Posterior cingulate gyrus (tissue), 11 donors: ENCODE measurements around the gene PHOX2B.
"Not testable (repeated sequence)": the region's sequence is repeated elsewhere in the genome, so short reads cannot be mapped to it uniquely, and the experiment has no call there.

Source experiments
- DNase-seq, 10 donors: peaks; one replicate each; pipeline versions ENCODE4 v3.0.0 to v3.0.0-alpha.2; 2020 to 2021; ENCODE audit warnings: mixed read lengths in 3 of 10
- intact Hi-C: fragments of 100-400 bp; cut with DNase I; formaldehyde crosslinking; loops from one replicate; pipeline ENCODE4 v1.15.1; 2023

Gene PHOX2B

GRCh38 chr4:41749631-41750039 lies 1.1 kb upstream of the PHOX2B start:
- intact Hi-C loops, result no loop called here
- no peak for DNase-seq

DNA sequence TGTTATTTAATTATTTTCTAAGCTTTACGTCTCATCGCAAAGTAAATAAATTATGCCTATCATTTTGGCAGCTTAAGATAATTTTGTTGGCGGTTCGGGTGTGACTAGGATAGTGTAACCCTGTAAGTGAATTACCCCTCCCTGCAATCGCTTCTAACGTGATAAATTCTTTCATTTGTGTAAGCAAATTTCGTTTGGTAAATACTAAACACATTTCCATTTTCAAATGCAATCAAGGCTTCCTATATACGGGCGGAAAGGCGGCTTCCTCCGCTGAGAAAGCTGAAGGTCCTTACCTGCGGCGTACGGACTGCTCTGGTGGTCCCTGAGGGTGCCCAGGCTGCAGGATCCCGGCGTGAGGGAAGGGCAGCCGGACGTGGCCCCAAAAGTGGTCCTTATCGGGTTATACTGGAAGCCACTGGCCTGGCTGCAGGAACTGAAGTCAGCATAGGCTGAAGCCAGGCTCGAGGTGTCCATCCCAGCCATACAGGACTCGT lies 403 bp downstream of the PHOX2B start:
- intact Hi-C loops, result no loop called here
- no peak for DNase-seq

GRCh38 chr4:41747230-41748055 lies 1.1 kb downstream of the PHOX2B start:
- DNase-seq, result peak in 1 of 10 donors; percentile 63

DNA sequence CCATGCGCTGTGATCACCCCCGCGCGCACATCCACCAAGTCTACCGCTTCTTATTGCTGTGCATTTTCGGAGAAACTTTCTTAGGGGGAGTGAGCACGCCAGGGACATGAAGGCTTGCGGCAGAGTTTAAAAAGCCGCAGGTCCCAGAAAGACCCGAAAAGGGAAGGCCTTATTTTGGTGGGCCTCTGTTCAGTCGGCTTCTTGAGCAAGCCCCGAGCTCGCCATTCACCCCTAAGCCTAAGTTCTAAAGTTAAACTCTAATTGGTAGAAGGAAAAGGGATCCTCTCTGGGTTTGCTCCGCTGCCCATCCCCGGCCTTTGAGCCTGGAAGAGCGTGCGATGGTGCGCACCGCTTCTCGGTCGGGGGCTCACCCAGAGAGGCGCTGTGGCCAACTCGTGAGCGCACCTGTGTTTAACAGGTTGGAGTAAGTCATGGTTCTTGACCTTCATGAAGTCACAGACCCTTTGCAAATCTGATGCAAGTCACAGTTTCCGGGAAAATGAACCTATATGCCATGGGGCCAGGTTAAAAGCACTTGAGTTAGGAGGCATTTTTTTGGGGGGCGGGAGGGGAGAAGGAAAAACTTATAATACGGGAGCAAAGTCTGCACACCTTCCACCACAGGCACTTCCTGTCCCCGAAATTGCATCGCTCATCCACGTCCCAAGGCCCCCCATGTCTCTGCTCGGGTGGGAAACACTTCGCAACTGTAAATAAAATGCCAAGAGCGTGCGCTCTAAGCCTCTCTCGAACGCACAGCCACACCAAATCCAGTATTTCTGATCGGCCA lies 1.9 kb downstream of the PHOX2B start:
- intact Hi-C loops, result no loop called here
- DNase-seq, result no peak

More at GRCh38 chr4:41747230-41748055, 1.1 kb downstream of the PHOX2B start:
- intact Hi-C loops, result no loop called here

DNA sequence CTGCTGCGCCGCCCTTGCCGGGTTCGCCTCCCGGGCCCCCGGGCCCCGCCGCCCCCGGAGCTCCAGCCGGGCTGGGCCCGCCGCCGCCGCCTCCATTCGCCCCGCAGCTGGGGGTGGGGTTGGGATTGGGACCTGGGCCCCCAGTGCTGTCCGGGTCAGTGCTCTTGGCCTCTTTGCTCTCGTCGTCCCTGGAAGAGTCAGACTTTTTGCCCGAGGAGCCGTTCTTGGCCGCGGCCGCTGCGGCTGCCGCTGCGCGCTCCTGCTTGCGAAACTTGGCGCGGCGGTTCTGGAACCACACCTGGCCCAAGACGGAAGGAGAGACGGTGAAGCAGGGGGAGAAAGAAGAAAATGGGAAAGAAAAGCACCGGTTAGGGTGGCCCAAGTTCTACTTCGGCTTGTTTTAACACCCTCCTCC lies 2.5 kb downstream of the PHOX2B start:
- DNase-seq, result peak in 1 of 10 donors; percentile 79

GRCh38 chr4:41745292-41746024 lies 3.1 kb downstream of the PHOX2B start:
- peak in 1 of 10 donors; percentile 68 for DNase-seq
- intact Hi-C loops, result no loop called here

More for the DNA sequence above, 2.5 kb downstream of the PHOX2B start:
- intact Hi-C loops, result no loop called here

- intact Hi-C loops, result no loop called here
- no peak for DNase-seq
Observed at GRCh38 chr4:41744572-41745291, 3.8 kb downstream of the PHOX2B start.

GRCh38 chr4:41741354-41741753 lies 7.2 kb downstream of the PHOX2B start:
- intact Hi-C loops, result no loop called here
- no peak for DNase-seq

DNA sequence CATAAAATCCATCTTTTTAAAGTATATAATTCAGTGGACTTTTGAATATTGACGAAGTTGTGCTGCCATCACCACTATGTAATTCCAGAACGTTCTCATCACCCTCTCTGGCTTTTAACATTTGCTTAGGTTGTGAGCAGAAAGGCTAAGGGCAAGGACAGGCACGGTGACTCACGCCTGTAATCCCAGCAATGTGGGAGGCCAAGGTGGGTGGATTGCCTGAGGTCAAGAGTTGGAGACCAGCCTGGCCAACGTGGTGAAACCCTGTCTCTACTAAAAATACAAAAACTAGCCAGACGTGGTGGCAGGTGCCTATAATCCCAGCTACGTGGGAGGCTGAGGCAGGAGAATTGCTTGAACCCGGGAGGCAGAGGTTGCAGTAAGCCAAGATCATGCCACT lies 11.0 kb downstream of the PHOX2B start:
- intact Hi-C loops, DNase-seq: not testable (repeated sequence)

GRCh38 chr4:41734371-41734770 lies 14.2 kb downstream of the PHOX2B start:
- DNase-seq, result no peak
- intact Hi-C loops, result no loop called here

GRCh38 chr4:41731569-41732126 lies 16.9 kb downstream of the PHOX2B start:
- intact Hi-C loops, result no loop called here

DNA sequence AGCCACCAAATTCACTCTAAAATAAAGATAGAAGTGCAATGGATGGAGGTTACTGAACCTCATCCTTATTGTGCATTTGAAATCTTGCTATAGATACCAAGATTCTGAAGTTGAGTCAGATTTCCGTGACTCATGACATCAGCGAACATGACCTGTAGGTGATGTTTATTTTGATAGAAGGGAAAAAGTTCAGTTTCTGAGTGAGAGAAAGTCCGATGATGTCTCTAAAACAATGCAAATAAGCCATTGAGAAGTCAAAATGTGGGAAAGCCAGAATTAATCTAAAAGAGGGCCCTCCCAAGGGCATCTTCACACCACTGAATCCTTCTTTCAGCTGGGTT lies 20.0 kb downstream of the PHOX2B start:
- intact Hi-C loops, result no loop called here
- no peak for DNase-seq

More at GRCh38 chr4:41731569-41732126, 16.9 kb downstream of the PHOX2B start:
- DNase-seq, result no peak

DNA sequence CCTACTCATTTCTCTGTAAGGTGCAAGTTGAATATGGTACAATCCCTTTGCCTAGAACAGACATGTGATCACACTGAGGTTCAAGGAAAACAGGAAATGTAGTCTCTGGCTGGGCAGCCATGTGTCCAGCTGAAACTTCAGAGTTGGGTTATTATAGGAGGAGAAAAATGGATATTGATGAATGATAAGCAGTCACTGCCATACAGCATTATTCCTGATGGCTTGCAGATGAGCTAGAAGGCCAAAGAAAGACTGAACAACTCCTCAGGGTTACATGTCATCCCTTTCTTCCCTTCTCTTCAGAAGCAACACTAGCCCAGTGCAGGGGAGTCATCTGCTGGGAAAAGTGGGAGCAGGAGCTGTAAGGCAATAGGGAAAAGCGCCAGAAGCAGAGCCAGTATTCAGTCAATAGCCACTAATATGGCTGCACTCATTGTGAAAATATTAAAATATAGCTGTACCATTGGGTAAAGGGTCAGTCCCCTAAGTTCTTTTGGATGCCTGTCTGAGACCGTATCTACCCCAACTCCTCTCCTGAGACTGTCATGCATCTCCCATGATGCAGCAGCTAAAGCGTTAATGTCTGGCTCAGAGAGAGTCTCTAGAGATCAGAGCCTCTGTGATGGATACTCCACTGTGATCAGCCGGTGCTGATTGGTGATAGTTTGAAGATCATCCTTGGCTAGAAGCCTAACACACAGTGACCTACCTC lies 20.5 kb downstream of the PHOX2B start:
- intact Hi-C loops, result no loop called here
- no peak for DNase-seq

DNA sequence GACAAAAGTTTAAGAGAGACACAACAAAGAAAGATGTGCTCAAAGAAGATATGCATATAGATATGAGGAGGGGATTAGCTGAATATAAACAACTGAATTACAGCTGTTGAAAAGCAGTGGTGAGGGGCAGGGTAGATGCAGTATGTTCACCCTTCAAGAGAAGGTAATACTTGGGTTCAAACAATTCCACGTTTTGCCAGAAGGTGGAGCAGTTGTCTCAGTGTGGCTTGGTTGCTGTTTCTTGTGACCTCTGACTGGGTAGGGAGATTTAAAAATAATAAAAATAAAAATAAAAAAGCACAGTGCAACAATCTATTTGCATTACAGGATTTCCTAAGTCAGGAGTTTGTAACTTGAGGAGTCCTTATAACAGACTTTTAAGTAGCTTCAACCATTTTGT lies 23.3 kb downstream of the PHOX2B start:
- intact Hi-C loops, result no loop called here
- no peak for DNase-seq

DNA sequence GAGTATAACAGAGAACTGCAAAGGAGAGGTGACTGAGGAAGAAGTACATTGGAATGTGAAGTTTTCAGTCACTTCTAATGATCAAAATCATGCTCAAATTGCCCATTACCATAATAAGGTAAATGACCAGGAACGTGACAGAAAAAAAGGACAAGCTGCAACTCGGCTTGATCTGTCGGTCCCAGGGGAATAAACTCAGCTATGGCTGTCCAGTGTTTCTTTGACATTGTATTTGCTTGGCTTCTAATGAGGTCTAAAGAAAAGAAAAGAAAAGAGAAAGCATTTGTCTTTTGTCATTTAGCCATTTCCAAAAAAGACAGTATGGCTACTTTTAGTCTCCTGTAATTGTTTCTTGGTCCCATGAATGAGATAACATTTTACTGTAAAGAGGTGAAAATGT lies 25.2 kb downstream of the PHOX2B start:
- intact Hi-C loops, result no loop called here
- DNase-seq, result no peak

DNA sequence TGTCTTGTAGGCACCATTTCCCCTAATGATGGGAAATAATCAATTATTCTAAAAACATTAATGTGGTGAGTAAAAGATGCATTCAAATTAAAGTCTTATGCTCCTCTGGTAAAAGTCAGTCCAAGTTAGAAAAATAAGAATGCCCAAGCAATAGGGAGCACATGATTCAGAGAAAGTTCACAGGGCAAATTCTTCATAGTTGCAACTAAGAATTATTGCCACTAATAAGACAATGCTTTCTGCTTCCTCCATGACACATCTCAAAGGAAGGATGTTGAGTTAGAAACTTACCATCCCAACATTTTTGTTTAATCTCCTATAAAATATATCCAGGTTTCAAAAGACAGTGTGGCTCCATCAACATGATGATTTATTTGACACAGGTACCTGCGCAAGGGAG lies 26.3 kb downstream of the PHOX2B start:
- intact Hi-C loops, result no loop called here
- DNase-seq, result no peak

GRCh38 chr4:41719417-41719816 lies 29.1 kb downstream of the PHOX2B start:
- intact Hi-C loops, result no loop called here
- DNase-seq, result no peak

GRCh38 chr4:41718907-41719306 lies 29.6 kb downstream of the PHOX2B start:
- intact Hi-C loops, result no loop called here
- DNase-seq, result no peak

DNA sequence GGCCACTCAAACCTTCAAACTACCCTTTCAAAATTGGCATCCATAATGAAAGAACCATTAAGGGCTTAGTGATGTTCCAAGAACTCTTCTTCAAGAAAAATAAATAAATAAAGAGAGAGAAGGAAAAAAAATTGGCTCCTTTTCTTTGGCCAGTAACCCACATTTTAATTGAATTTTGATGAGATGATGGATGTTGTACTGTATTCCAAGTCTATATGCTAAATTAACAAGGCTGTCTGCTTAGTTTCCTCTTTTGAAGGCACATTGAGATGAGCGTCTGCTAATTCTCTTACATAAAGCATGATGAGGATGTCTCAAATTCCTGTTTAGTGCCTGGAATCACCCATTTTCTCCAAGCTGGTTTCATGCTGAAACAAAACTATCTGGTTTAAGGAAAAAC lies 33.4 kb downstream of the PHOX2B start:
- intact Hi-C loops, result no loop called here
- DNase-seq, result no peak
